NK-92 treated with Interleukin-12 subunit alpha and Interleukin-12 subunit beta, amount 100 ng/mL, for 24 hours (cell line): Measurements from ENCODE around the gene RPS23.
"Not testable (repeated sequence)": the region's sequence is repeated elsewhere in the genome, so short reads cannot be mapped to it uniquely, and the experiment has no call there.

Source experiments
- DNase-seq: peaks from one replicate; lab custom pipeline; 2025; lab: John Stamatoyannopoulos, UW

The RPS23 gene

GRCh38 chr5:82290005-82290404 is 11.9 kb upstream of the RPS23 start:
- no peak for DNase-seq

GRCh38 chr5:82287625-82288024 is 9.5 kb upstream of the RPS23 start:
- DNase-seq, result no peak

GRCh38 chr5:82285206-82285605 is 7.1 kb upstream of the RPS23 start:
- DNase-seq, result no peak

- DNase-seq, result no peak
These were observed 5.7 kb upstream of the RPS23 start for GRCh38 chr5:82283893-82284292.

GRCh38 chr5:82278711-82279370 is 687 bp upstream of the RPS23 start:
- DNase-seq, result no peak

- no peak for DNase-seq
These were observed 554 bp downstream of the RPS23 start for GRCh38 chr5:82277613-82277986.

- DNase-seq, result no peak
These were observed 1.1 kb downstream of the RPS23 start for GRCh38 chr5:82276800-82277612.

GRCh38 chr5:82275216-82275664 is 2.9 kb downstream of the RPS23 start:
- DNase-seq, result no peak

- no peak for DNase-seq
These were observed 3.6 kb downstream of the RPS23 start for GRCh38 chr5:82274343-82275211.

GRCh38 chr5:82273426-82273825 is 4.7 kb downstream of the RPS23 start:
- not testable (repeated sequence) for DNase-seq

- not testable (repeated sequence) for DNase-seq
These were observed 5.4 kb downstream of the RPS23 start for GRCh38 chr5:82272571-82273356.

- not testable (repeated sequence) for DNase-seq
These were observed 8.8 kb downstream of the RPS23 start for GRCh38 chr5:82269363-82269762.

- not testable (repeated sequence) for DNase-seq
These were observed 10.7 kb downstream of the RPS23 start for GRCh38 chr5:82267297-82267933.

- DNase-seq, result no peak
These were observed 13.1 kb downstream of the RPS23 start for GRCh38 chr5:82265047-82265446.

GRCh38 chr5:82259172-82259800 is 18.9 kb downstream of the RPS23 start:
- no peak for DNase-seq

- no peak for DNase-seq
These were observed 20.4 kb downstream of the RPS23 start for GRCh38 chr5:82257729-82258128.

GRCh38 chr5:82257247-82257646 is 20.9 kb downstream of the RPS23 start:
- no peak for DNase-seq

- DNase-seq, result no peak
These were observed 22.3 kb downstream of the RPS23 start for GRCh38 chr5:82255844-82256243.

GRCh38 chr5:82252744-82253143 is 25.4 kb downstream of the RPS23 start:
- DNase-seq, result no peak

GRCh38 chr5:82246960-82247574 is 31.1 kb downstream of the RPS23 start:
- DNase-seq, result no peak
